Hematopoietic multipotent progenitor cell (in vitro differentiated cells): Measurements from ENCODE around the gene DSCAML1. TPM values are rescaled to one million over a fixed set of nuclear protein-coding genes. Genes with fewer than 3 reads are reported as not detected.

Experiments used
- DNase-seq, 3 donors: peaks; one replicate each; pipeline ENCODE4 v3.0.0-alpha.2; 2011 to 2015; ENCODE audit warnings: low read depth in 2 of 3, low spot score in 2 of 3
- total RNA-seq: library from RNA; depleted of rRNA; stranded (reverse); fragments of >200 nt; gene quantifications from one replicate; pipeline ENCODE4 v1.2.3, GENCODE V29; 2012

The DSCAML1 gene
- total RNA-seq, 1 donor: 0.27 TPM

- DNase-seq: no peak
Measured at GRCh38 chr11:117796456-117796871, 552 bp downstream of the DSCAML1 start.

GRCh38 chr11:117795638-117796455, 1.2 kb downstream of the DSCAML1 start:
- DNase-seq: no peak

GRCh38 chr11:117794772-117795629, 2.0 kb downstream of the DSCAML1 start:
- no peak for DNase-seq

GRCh38 chr11:117794135-117794534, 2.9 kb downstream of the DSCAML1 start:
- DNase-seq: no peak

GRCh38 chr11:117793583-117793982, 3.4 kb downstream of the DSCAML1 start:
- DNase-seq: no peak

GRCh38 chr11:117792992-117793391, 4.0 kb downstream of the DSCAML1 start:
- DNase-seq: no peak

- DNase-seq: no peak
Measured at GRCh38 chr11:117792241-117792640, 4.8 kb downstream of the DSCAML1 start.

GRCh38 chr11:117790279-117790678, 6.7 kb downstream of the DSCAML1 start:
- DNase-seq: no peak

GRCh38 chr11:117789241-117789640, 7.8 kb downstream of the DSCAML1 start:
- no peak for DNase-seq

GRCh38 chr11:117786135-117786870, 10.7 kb downstream of the DSCAML1 start:
- no peak for DNase-seq

- DNase-seq: no peak
Measured at GRCh38 chr11:117782101-117782500, 14.9 kb downstream of the DSCAML1 start.

- DNase-seq: no peak
Measured at GRCh38 chr11:117781627-117782026, 15.4 kb downstream of the DSCAML1 start.

- no peak for DNase-seq
Measured at GRCh38 chr11:117780456-117780855, 16.6 kb downstream of the DSCAML1 start.

GRCh38 chr11:117774553-117774952, 22.5 kb downstream of the DSCAML1 start:
- no peak for DNase-seq

- DNase-seq: no peak
Measured at GRCh38 chr11:117772360-117772759, 24.7 kb downstream of the DSCAML1 start.

- DNase-seq: no peak
Measured at GRCh38 chr11:117771841-117772240, 25.2 kb downstream of the DSCAML1 start.

GRCh38 chr11:117771197-117771596, 25.8 kb downstream of the DSCAML1 start:
- no peak for DNase-seq

GRCh38 chr11:117770061-117770460, 27.0 kb downstream of the DSCAML1 start:
- DNase-seq: no peak

- no peak for DNase-seq
Measured at GRCh38 chr11:117769533-117769932, 27.5 kb downstream of the DSCAML1 start.

GRCh38 chr11:117768506-117768905, 28.5 kb downstream of the DSCAML1 start:
- DNase-seq: no peak

GRCh38 chr11:117767071-117767470, 29.9 kb downstream of the DSCAML1 start:
- no peak for DNase-seq
